ENCODE measurements around the gene NEK8. TPM values are rescaled to one million over a fixed set of nuclear protein-coding genes. Genes with fewer than 3 reads are reported as not detected.

Gene NEK8
- total and polyA plus RNA-seq, 2 experiments from 2014 or later, result 5.0 to 13.6 TPM

GRCh38 chr17:28744104-28744971, 15.8 kb downstream of the NEK8 start:
- peaks cover 19% of the 10 kb centered on the region for H3K36me3 ChIP-seq
- TF ChIP-seq CTCF (IDR thresholded peaks at IDR 0.05; ENCODE audit: low read depth, low read length), result no peak
- peak overlapping the region; percentile 88 for H3K4me3 ChIP-seq
- peak; percentile 69 for DNase-seq (ENCODE audit: low read depth in 1 of 2, low spot score in 1 of 2)
- H3K27ac ChIP-seq, result peak overlapping the region; percentile 99
- no peaks in the 10 kb centered on the region for H3K9me3 ChIP-seq (ENCODE audit: low read depth)
- H3K27me3 ChIP-seq, result no peaks in the 10 kb centered on the region
- peaks cover 15% of the 10 kb centered on the region for H3K4me1 ChIP-seq (ENCODE audit: low read depth)

DNA sequence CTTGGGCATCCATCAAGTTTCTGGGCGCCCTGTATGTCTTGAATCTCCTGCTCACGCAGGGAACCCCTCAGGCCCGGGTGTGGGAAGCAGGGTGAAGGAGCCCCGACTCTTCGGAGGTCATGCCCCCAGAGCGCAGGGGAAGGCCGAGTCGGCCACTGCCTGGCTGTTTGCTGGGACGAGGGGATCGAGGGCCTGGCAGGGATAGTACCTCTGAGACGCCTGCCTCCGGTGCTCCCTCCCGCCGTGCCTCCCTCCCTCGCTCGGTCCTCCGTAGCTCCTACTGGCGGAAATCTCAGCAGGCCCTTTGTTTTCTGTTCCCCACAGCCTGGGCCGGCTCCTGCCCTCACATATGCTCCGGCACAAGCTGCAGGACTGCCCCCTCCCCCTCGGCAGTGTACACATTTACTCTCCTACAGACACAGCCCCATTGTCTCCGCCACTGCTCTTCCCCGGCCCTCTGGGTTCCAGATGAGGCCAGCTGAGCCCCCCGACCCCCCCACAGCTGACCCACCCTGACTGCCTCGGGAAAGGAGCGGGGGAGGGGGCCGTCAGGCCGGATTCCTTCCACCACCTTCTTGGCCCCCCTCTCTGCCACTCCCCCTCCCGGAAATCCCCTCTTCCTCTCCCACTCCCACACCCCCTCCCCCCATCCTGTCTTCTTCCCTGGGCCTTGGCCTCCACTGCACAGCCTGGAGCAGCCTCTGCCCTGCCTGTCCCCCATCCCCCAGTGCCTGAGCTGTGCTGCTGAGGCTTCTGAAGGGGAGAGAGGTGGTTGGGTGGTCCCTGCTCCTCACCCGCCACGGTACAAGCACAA, 16.6 kb downstream of the NEK8 start:
- DNase-seq (ENCODE audit: low read depth in 1 of 2, low spot score in 1 of 2), result peak; percentile 66 to 82
- Histone ChIP-seq H3K4me3 (peak overlapping the region; percentile 88), H3K9me3 (ENCODE audit: low read depth) (no peaks in the 10 kb centered on the region), H3K27me3 (no peaks in the 10 kb centered on the region), H3K36me3 (peaks cover 24% of the 10 kb centered on the region), H3K4me1 (ENCODE audit: low read depth) (peaks cover 15% of the 10 kb centered on the region), H3K27ac (peak overlapping the region; percentile 99)
- TF ChIP-seq CTCF (IDR thresholded peaks at IDR 0.05; ENCODE audit: low read depth, low read length), result no peak

DNA sequence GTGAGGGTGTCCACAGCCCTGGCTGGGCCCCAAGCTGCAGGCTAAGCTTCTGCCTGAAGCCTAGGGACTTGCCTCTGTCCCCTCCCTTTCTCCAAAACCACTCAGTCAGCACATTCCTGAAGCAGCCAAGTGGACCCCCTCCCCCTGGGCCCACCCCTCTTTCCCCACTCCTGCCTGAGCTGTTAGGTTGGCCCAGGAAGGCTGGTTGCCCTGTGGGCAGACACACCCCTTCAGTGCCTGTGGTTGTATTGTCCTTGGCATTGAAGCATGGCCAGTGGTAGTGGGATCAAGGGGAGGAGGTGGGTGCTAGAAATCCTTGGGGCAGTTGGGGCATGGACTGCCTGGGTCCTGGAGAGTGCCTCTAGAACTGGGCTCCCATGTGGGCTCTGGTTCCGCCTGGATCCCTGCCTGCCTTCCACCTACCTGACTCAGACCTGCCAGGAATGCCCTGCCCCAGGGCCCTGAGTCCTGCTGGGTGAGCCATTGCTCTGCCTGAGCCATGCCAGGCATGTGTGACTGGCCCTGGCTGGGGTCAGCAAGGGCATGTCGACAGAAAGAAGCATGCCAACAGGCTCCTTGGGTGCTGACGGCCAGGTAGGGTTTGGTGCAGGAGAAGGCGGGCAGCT, 17.3 kb downstream of the NEK8 start:
- DNase-seq (ENCODE audit: low read depth in 1 of 2, low spot score in 1 of 2), result no peak
- Histone ChIP-seq H3K27ac (peak overlapping the region; percentile 99), H3K4me3 (peak overlapping the region; percentile 88), H3K4me1 (ENCODE audit: low read depth) (peaks cover 15% of the 10 kb centered on the region), H3K36me3 (peaks cover 24% of the 10 kb centered on the region), H3K27me3 (no peaks in the 10 kb centered on the region), H3K9me3 (ENCODE audit: low read depth) (no peaks in the 10 kb centered on the region)
- TF ChIP-seq CTCF (IDR thresholded peaks at IDR 0.05; ENCODE audit: low read depth, low read length), result no peak

DNA sequence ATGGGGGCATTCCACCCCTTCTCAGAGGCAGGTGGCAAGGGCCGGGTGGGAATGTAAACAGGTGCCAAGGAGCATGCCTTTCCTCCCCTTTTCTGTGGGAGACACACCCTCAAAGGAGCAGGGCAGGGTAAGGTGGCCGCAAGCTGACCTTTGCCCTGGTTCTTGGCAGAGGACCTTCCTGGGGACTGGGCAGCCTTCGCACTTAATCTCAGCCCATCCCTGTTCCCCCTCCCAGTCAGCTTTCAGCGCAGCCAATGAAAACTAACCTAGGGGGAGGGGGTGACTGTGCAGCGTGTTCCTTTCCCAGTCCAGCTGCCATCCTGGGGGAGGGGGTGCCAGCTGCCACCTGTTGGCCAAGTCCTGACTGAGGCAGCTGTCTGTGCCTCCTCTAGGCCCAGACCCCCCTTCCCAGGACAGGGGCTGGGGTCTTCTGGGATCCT, 18.0 kb downstream of the NEK8 start:
- Histone ChIP-seq H3K27me3 (no peaks in the 10 kb centered on the region), H3K27ac (peak overlapping the region; percentile 99), H3K9me3 (ENCODE audit: low read depth) (no peaks in the 10 kb centered on the region), H3K4me3 (no peak overlapping the region), H3K36me3 (peaks cover 24% of the 10 kb centered on the region), H3K4me1 (ENCODE audit: low read depth) (peaks cover 15% of the 10 kb centered on the region)
- no peak for TF ChIP-seq CTCF (IDR thresholded peaks at IDR 0.05; ENCODE audit: low read depth, low read length)
- DNase-seq (ENCODE audit: low read depth in 1 of 2, low spot score in 1 of 2), result no peak

- TF ChIP-seq CTCF (IDR thresholded peaks at IDR 0.05; ENCODE audit: low read depth, low read length), result no peak
- no peak for DNase-seq (ENCODE audit: low read depth in 1 of 2, low spot score in 1 of 2)
- peaks cover 15% of the 10 kb centered on the region for H3K4me1 ChIP-seq (ENCODE audit: low read depth)
- H3K27ac ChIP-seq, result peak overlapping the region; percentile 99
- peaks cover 24% of the 10 kb centered on the region for H3K36me3 ChIP-seq
- H3K9me3 ChIP-seq (ENCODE audit: low read depth), result no peaks in the 10 kb centered on the region
- H3K27me3 ChIP-seq, result no peaks in the 10 kb centered on the region
- H3K4me3 ChIP-seq, result no peak overlapping the region
Observed at GRCh38 chr17:28747051-28747691, 18.6 kb downstream of the NEK8 start.
